Measurements from ENCODE around the gene AVPR2. TPM values are rescaled to one million over a fixed set of nuclear protein-coding genes. Genes with fewer than 3 reads are reported as not detected.

AVPR2 gene
- total and polyA plus RNA-seq, 9 of the 15 experiments (the other 6 are each of a cell fraction or from before 2014, with no cell fraction given): not detected

DNA sequence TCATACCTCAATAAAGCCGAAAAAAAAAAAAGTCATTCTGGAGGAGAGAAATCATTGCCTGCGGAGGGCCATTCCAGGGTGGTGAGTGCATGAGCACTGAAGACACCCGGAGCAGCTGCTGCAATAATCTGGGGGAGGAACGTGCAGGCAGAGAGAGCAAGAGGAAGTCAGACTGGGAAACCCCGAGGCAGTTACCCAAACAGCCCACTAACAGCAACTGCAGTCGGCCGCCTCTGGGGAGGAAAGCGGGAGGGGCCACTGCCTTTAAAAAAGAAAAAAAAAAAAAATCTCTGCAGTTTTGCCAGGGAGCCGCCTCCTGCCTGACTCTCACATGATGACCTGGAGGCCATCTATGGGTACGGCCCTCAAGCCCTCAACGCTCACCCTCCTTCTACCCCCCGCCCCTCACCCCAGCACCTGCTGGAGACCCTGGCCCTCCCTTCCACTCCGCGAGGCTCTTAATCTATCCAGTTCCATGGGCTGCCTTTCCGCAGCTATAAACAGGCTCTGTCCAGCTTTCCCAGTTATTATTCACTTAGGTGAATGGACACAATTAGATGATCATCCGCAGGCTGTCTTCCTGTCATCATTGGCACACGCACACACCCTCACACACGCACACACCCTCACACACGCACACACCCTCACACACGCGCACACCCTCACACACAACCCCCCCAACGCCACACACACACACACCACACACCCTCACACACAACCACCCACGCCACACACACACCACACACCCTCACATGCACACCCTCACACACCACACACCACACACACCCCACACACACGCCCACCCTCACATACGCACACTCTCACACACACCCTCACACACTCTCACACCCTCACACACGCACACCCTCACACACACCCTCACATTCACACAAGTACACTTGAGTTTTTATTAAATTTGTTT lies 3.4 kb upstream of the AVPR2 start (continued):
- TF ChIP-seq IFI16 (CRISPR knock-in tag; IDR thresholded peaks at IDR 0.05) (no peak), ZNF77 (CRISPR knock-in tag; IDR thresholded peaks at IDR 0.05) (no peak), LARP7 (IDR thresholded peaks at IDR 0.05) (no peak), TAL1 (IDR thresholded peaks at IDR 0.05) (peak; percentile 41), MYBL2 (IDR thresholded peaks at IDR 0.05; ENCODE audit: low read depth) (no peak), MYBL2 (CRISPR knock-in tag; IDR thresholded peaks at IDR 0.05; ENCODE audit: borderline replicate concordance) (no peak), ZNF175 (CRISPR knock-in tag; IDR thresholded peaks at IDR 0.05; ENCODE audit: low read depth) (0 out of 2 replicates have a peak, but pooled peaks have one; percentile 30), MED1 (CRISPR knock-in tag; IDR thresholded peaks at IDR 0.05; ENCODE audit: borderline replicate concordance) (no peak), ARHGAP35 (IDR thresholded peaks at IDR 0.05; ENCODE audit: partially characterized antibody) (no peak), ZSCAN32 (CRISPR knock-in tag; IDR thresholded peaks at IDR 0.05) (no peak), SRF (CRISPR knock-in tag; IDR thresholded peaks at IDR 0.05) (peak in 1 of 2 experiments; percentile 40; a peak in 1 of 4 replicates), BHLHE40 (IDR thresholded peaks at IDR 0.05; ENCODE audit: low read length) (peak; percentile 92), DMBX1 (CRISPR knock-in tag; IDR thresholded peaks at IDR 0.05; ENCODE audit: borderline replicate concordance) (no peak), KLF16 (IDR thresholded peaks at IDR 0.05) (peak; percentile 65), KLF10 (CRISPR knock-in tag; IDR thresholded peaks at IDR 0.05) (no peak), SMAD4 (CRISPR knock-in tag; conservative IDR thresholded peaks at IDR 0.05) (peak; percentile 64; the same call in 1 of the 2 replicates), HDAC2 (IDR thresholded peaks at IDR 0.05) (peak; percentile 51), RAD21 (CRISPR knock-in tag; conservative IDR thresholded peaks at IDR 0.05 in 1 of 2, IDR thresholded peaks at IDR 0.05 in 1 of 2) (no peak), ETV1 (tag; conservative IDR thresholded peaks at IDR 0.05; ENCODE audit: low read depth) (peak; percentile 26; the same call in 1 of the 2 replicates), ILF3 (IDR thresholded peaks at IDR 0.05; ENCODE audit: borderline replicate concordance) (no peak), CBX3 (IDR thresholded peaks at IDR 0.05; ENCODE audit: borderline replicate concordance in 1 of 2, low read length in 2 of 2) (0 out of 3 replicates have a peak, but pooled peaks of 1 of the 2 experiments have one; percentile 11)
- TF ChIP-seq, protein P1, sequence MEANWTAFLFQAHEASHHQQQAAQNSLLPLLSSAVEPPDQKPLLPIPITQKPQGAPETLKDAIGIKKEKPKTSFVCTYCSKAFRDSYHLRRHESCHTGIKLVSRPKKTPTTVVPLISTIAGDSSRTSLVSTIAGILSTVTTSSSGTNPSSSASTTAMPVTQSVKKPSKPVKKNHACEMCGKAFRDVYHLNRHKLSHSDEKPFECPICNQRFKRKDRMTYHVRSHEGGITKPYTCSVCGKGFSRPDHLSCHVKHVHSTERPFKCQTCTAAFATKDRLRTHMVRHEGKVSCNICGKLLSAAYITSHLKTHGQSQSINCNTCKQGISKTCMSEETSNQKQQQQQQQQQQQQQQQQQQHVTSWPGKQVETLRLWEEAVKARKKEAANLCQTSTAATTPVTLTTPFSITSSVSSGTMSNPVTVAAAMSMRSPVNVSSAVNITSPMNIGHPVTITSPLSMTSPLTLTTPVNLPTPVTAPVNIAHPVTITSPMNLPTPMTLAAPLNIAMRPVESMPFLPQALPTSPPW (CRISPR knock-in tag; IDR thresholded peaks at IDR 0.05): peak; percentile 90
- TF ChIP-seq, protein P2, sequence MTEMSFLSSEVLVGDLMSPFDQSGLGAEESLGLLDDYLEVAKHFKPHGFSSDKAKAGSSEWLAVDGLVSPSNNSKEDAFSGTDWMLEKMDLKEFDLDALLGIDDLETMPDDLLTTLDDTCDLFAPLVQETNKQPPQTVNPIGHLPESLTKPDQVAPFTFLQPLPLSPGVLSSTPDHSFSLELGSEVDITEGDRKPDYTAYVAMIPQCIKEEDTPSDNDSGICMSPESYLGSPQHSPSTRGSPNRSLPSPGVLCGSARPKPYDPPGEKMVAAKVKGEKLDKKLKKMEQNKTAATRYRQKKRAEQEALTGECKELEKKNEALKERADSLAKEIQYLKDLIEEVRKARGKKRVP (CRISPR knock-in tag; IDR thresholded peaks at IDR 0.05): no peak
- TF ChIP-seq, protein P3, sequence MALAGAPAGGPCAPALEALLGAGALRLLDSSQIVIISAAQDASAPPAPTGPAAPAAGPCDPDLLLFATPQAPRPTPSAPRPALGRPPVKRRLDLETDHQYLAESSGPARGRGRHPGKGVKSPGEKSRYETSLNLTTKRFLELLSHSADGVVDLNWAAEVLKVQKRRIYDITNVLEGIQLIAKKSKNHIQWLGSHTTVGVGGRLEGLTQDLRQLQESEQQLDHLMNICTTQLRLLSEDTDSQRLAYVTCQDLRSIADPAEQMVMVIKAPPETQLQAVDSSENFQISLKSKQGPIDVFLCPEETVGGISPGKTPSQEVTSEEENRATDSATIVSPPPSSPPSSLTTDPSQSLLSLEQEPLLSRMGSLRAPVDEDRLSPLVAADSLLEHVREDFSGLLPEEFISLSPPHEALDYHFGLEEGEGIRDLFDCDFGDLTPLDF (CRISPR knock-in tag; IDR thresholded peaks at IDR 0.05): no peak

All from K562 (cell line).